ENCODE data around the gene EHF.
A peak's percentile ranks its signal among the peaks of the same experiment; 100 is the strongest.

EHF gene

DNA sequence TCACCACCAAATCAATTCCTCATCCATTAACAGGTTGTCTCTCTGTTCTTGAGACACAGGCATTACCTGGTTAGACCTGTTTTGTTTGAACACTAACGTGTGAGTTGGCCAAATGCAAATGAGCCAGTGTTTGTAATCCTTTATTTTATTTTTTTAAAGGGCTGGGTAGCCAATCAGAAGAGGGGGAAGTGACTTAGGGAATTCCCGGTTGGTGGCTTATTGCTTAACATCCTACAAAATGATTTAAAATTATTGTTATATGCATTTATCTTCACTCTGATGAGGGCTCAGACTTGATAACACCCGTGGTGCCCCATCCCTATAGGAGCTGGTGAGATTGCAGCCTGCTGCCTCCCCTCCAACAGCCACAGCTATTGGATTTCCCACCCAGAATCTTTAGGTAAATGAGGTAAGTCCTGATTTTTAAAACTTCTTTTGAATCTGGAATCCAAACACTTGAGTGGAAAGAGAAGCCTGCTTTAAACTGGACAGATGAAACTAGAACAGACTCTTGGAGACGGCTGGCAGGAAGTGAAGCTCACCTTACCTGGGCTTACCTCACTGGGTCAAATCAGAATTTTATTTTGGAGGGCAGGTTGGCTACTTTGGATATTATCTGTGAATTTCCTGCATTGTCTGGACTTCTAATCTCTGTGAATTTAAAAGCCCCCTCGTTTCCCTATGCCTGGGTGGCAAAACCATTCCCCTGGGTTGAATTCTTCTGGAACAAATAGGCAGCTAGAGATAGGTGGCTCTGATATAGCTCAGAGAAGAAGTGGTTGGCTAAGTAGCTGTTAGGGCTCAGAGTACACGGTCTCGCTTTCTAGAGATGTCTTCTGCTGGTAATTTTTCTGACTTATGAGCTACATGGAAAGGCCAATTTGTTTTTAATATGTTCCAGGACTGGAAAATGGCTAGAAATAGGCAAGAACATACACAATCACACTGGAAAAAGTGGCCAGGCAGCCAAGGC is at the start of gene EHF:
EHF (plus strand) TSS at position 274 of the 973 bp plus-strand sequence. CDS start 21,538 bp downstream, outside the sequence.
- Mint-ChIP-seq H3K27me3 (peaks cover 68% of the 10 kb centered on the region), H3K27ac (ENCODE audit: low read depth) (no peak within 1 kb of the TSS), H3K4me1 (peaks cover 13% of the 10 kb centered on the region), H3K4me3 (no peak within 1 kb of the TSS), H3K36me3 (ENCODE audit: insufficient read depth) (peaks cover 3% of the 10 kb centered on the region), H3K9me3 (no peaks in the 10 kb centered on the region)
- ATAC-seq (replicated peaks; ENCODE audit: extremely low read depth, poor library complexity, severe bottlenecking): no peak
- DNase-seq (ENCODE audit: low spot score in 2 of 2): no peak

DNA sequence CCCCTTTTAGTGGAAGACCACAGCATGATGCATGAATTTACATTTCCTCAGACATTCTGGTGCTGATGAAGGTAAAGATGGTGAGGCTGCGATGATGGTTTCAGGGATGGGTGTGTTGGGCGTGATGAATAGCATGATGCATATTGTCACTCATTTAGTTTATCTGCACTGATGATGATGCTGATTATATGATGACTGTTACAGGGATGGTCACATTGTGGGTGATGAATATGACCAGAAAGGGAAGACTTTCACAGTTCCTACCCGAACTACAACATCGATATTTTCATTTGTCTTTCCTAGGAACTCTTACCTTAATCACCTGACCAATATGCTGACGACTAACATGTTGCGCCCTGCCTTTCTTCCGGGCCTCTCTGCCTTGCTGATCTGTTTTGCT is 47.4 kb upstream of the EHF start:
- peaks cover 90% of the 10 kb centered on the region for H3K27me3 Mint-ChIP-seq
- no peak for ATAC-seq (replicated peaks; ENCODE audit: extremely low read depth, poor library complexity, severe bottlenecking)

DNA sequence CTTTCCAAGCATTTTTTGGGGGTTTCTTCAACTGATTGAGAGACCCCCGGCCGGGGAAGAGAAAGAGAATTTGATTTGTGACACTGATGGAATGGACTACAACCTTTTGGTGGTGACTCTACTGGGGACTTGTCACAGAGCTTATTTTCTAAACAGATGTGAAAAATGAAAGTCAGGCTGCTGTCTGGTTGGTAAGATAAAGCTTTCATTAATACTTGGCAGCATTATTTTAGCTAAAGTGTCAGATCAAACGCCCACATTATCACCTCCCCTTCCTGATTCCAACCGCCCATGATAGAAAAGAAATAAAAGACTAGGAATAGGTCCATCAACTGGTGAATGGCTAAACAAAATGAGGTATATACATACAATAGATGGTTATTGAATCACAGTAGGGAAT is 45.6 kb upstream of the EHF start:
- DNase-seq (ENCODE audit: low spot score in 2 of 2): no peak
- peaks cover 90% of the 10 kb centered on the region for H3K27me3 Mint-ChIP-seq
- no peaks in the 10 kb centered on the region for H3K9me3 Mint-ChIP-seq
- no peak overlapping the region for H3K4me3 Mint-ChIP-seq
- ATAC-seq (replicated peaks; ENCODE audit: extremely low read depth, poor library complexity, severe bottlenecking): no peak
- no peaks in the 10 kb centered on the region for H3K4me1 Mint-ChIP-seq
- H3K27ac Mint-ChIP-seq (ENCODE audit: low read depth): no peak overlapping the region
- no peaks in the 10 kb centered on the region for H3K36me3 Mint-ChIP-seq (ENCODE audit: insufficient read depth)

More for the DNA sequence above, 47.4 kb upstream of the EHF start:
- H3K27ac Mint-ChIP-seq (ENCODE audit: low read depth): no peak overlapping the region
- no peaks in the 10 kb centered on the region for H3K4me1 Mint-ChIP-seq
- DNase-seq (ENCODE audit: low spot score in 2 of 2): no peak
- no peaks in the 10 kb centered on the region for H3K36me3 Mint-ChIP-seq (ENCODE audit: insufficient read depth)
- H3K4me3 Mint-ChIP-seq: no peak overlapping the region
- no peaks in the 10 kb centered on the region for H3K9me3 Mint-ChIP-seq

GRCh38 chr11:34575671-34576070 is 45.2 kb upstream of the EHF start:
- ATAC-seq (replicated peaks; ENCODE audit: extremely low read depth, poor library complexity, severe bottlenecking) (no peak), DNase-seq (ENCODE audit: low spot score in 2 of 2) (no peak)
- no peaks in the 10 kb centered on the region for H3K9me3 Mint-ChIP-seq
- H3K27me3 Mint-ChIP-seq: peaks cover 90% of the 10 kb centered on the region
- H3K36me3 Mint-ChIP-seq (ENCODE audit: insufficient read depth): no peaks in the 10 kb centered on the region
- H3K4me3 Mint-ChIP-seq: no peak overlapping the region
- H3K4me1 Mint-ChIP-seq: no peaks in the 10 kb centered on the region
- H3K27ac Mint-ChIP-seq (ENCODE audit: low read depth): no peak overlapping the region

GRCh38 chr11:34576331-34576730 is 44.6 kb upstream of the EHF start:
- no peak overlapping the region for H3K4me3 Mint-ChIP-seq
- no peaks in the 10 kb centered on the region for H3K9me3 Mint-ChIP-seq
- H3K36me3 Mint-ChIP-seq (ENCODE audit: insufficient read depth): no peaks in the 10 kb centered on the region
- peaks cover 90% of the 10 kb centered on the region for H3K27me3 Mint-ChIP-seq
- DNase-seq (ENCODE audit: low spot score in 2 of 2): no peak
- ATAC-seq (replicated peaks; ENCODE audit: extremely low read depth, poor library complexity, severe bottlenecking): no peak
- no peaks in the 10 kb centered on the region for H3K4me1 Mint-ChIP-seq
- no peak overlapping the region for H3K27ac Mint-ChIP-seq (ENCODE audit: low read depth)

GRCh38 chr11:34583818-34584217 is 37.1 kb upstream of the EHF start:
- Mint-ChIP-seq H3K27me3 (peaks cover 66% of the 10 kb centered on the region), H3K4me1 (peaks cover 5% of the 10 kb centered on the region), H3K4me3 (no peak overlapping the region), H3K36me3 (ENCODE audit: insufficient read depth) (no peaks in the 10 kb centered on the region), H3K9me3 (no peaks in the 10 kb centered on the region), H3K27ac (ENCODE audit: low read depth) (no peak overlapping the region)
- DNase-seq (ENCODE audit: low spot score in 2 of 2) (no peak), ATAC-seq (replicated peaks; ENCODE audit: extremely low read depth, poor library complexity, severe bottlenecking) (no peak)

DNA sequence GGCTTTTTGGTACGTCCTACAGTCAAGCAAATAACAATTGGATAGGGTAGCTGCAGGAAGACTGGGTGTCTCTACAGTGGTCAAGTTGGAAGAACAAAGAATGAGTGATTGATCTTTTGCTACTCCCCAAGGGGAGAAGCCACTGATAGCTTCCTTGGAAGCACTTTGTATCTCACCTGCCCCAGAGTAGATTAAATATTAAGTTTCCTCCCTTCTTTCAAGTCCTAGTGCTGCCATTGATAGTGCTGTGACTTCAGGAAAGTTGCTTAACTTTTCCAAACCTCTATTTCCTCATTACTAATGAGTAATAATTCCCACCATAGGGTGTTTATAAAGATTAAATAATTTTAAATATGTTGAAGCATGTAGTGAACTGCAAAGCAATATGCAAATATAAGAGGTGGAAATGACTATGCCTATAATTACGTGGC is 35.6 kb upstream of the EHF start:
- Mint-ChIP-seq H3K27me3 (peaks cover 56% of the 10 kb centered on the region), H3K27ac (ENCODE audit: low read depth) (no peak overlapping the region)

GRCh38 chr11:34585735-34586487 is 35.0 kb upstream of the EHF start:
- DNase-seq (ENCODE audit: low spot score in 2 of 2): no peak
- Mint-ChIP-seq H3K4me3 (no peak overlapping the region), H3K27ac (ENCODE audit: low read depth) (no peak overlapping the region), H3K4me1 (peaks cover 5% of the 10 kb centered on the region), H3K27me3 (peaks cover 53% of the 10 kb centered on the region), H3K36me3 (ENCODE audit: insufficient read depth) (no peaks in the 10 kb centered on the region), H3K9me3 (no peaks in the 10 kb centered on the region)
- peak; percentile 24 for ATAC-seq (replicated peaks; ENCODE audit: extremely low read depth, poor library complexity, severe bottlenecking)

More for the DNA sequence above, 35.6 kb upstream of the EHF start:
- ATAC-seq (replicated peaks; ENCODE audit: extremely low read depth, poor library complexity, severe bottlenecking): no peak
- H3K36me3 Mint-ChIP-seq (ENCODE audit: insufficient read depth): no peaks in the 10 kb centered on the region
- no peaks in the 10 kb centered on the region for H3K9me3 Mint-ChIP-seq
- peaks cover 5% of the 10 kb centered on the region for H3K4me1 Mint-ChIP-seq
- no peak for DNase-seq (ENCODE audit: low spot score in 2 of 2)
- no peak overlapping the region for H3K4me3 Mint-ChIP-seq

GRCh38 chr11:34586488-34587281 is 34.2 kb upstream of the EHF start:
- no peak overlapping the region for H3K27ac Mint-ChIP-seq (ENCODE audit: low read depth)
- no peaks in the 10 kb centered on the region for H3K9me3 Mint-ChIP-seq
- H3K4me1 Mint-ChIP-seq: peaks cover 5% of the 10 kb centered on the region
- H3K4me3 Mint-ChIP-seq: no peak overlapping the region
- DNase-seq (ENCODE audit: low spot score in 2 of 2) (no peak), ATAC-seq (replicated peaks; ENCODE audit: extremely low read depth, poor library complexity, severe bottlenecking) (no peak)
- H3K36me3 Mint-ChIP-seq (ENCODE audit: insufficient read depth): no peaks in the 10 kb centered on the region
- peaks cover 51% of the 10 kb centered on the region for H3K27me3 Mint-ChIP-seq

DNA sequence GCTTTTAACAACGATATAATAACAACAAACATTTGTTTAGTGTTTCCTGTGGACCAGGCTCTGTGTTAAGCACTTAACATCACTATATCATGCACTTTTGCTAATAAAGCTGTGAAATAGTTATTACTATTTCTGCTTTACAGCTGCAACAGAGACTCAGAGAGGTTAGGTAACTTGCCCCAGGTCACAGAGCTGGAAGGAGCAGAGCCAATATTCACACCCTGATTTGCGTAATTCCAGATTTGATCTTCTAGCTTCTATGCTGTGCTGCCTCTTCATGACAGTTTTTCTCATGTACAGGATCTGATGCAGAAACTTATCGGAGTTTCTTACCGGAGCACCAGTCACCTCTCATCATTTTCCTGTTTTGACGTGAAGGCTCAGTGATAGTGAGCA is 33.6 kb upstream of the EHF start:
- peaks cover 5% of the 10 kb centered on the region for H3K4me1 Mint-ChIP-seq
- no peak overlapping the region for H3K4me3 Mint-ChIP-seq
- DNase-seq (ENCODE audit: low spot score in 2 of 2) (no peak), ATAC-seq (replicated peaks; ENCODE audit: extremely low read depth, poor library complexity, severe bottlenecking) (no peak)
- no peak overlapping the region for H3K27ac Mint-ChIP-seq (ENCODE audit: low read depth)
- no peaks in the 10 kb centered on the region for H3K9me3 Mint-ChIP-seq
- H3K27me3 Mint-ChIP-seq: peaks cover 50% of the 10 kb centered on the region
- H3K36me3 Mint-ChIP-seq (ENCODE audit: insufficient read depth): no peaks in the 10 kb centered on the region

- H3K4me1 Mint-ChIP-seq: peaks cover 5% of the 10 kb centered on the region
- ATAC-seq (replicated peaks; ENCODE audit: extremely low read depth, poor library complexity, severe bottlenecking): no peak
- no peak for DNase-seq (ENCODE audit: low spot score in 2 of 2)
- no peaks in the 10 kb centered on the region for H3K9me3 Mint-ChIP-seq
- H3K27me3 Mint-ChIP-seq: peaks cover 58% of the 10 kb centered on the region
- H3K4me3 Mint-ChIP-seq: no peak overlapping the region
- no peaks in the 10 kb centered on the region for H3K36me3 Mint-ChIP-seq (ENCODE audit: insufficient read depth)
- no peak overlapping the region for H3K27ac Mint-ChIP-seq (ENCODE audit: low read depth)
Measured at GRCh38 chr11:34588023-34588422, 32.9 kb upstream of the EHF start.

DNA sequence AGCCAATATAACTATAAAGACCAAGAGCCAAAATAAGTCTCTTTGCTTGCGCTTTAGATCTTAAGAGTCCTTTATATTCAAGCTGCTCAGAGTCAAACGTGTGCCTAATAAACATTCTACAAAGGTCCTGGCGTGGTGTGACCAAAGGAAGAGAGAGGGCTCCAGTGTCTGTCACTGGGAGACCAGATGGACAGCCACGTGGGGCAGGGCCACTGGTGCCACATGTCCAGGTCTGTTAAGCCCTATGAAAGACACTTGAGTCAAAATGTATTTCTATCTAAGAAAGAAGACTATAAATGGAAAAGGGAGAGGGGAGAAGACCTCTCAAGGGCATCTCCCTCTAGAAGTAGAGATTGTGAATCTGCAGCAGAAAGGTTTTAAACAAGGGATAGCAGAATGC is 32.2 kb upstream of the EHF start:
- DNase-seq (ENCODE audit: low spot score in 2 of 2): no peak
- Mint-ChIP-seq H3K4me3 (no peak overlapping the region), H3K27me3 (peaks cover 59% of the 10 kb centered on the region), H3K27ac (ENCODE audit: low read depth) (no peak overlapping the region), H3K4me1 (peaks cover 5% of the 10 kb centered on the region), H3K9me3 (peaks cover 1% of the 10 kb centered on the region), H3K36me3 (ENCODE audit: insufficient read depth) (no peaks in the 10 kb centered on the region)
- no peak for ATAC-seq (replicated peaks; ENCODE audit: extremely low read depth, poor library complexity, severe bottlenecking)
